Adrenal gland (tissue), 12 donors: ENCODE results near the gene TCF12. TPM values are rescaled to one million over a fixed set of nuclear protein-coding genes. Genes with fewer than 3 reads are reported as not detected.
A peak's percentile ranks its signal among the peaks of the same experiment; 100 is the strongest.

Experiments used
- DNase-seq, 7 donors: peaks; one replicate each; pipeline ENCODE4 v3.0.0-alpha.2; 2019 to 2020
- H3K27ac ChIP-seq, 5 donors: fragments of 200-600 bp; sonication (generic) in 4 of 5; 1 replicate in 3 of 5; 2 replicates in 2 of 5; pipeline versions ENCODE4 v1.5.1 to v1.8.0; 2016 to 2020; ENCODE audit warnings: mild to moderate bottlenecking in 1 of 5
- H3K27me3 ChIP-seq: fragments of 200-600 bp; 2 replicates; pipeline ENCODE4 v1.8.0; 2021
- H3K36me3 ChIP-seq, 2 donors: fragments of 200-600 bp; replicated peaks in 1 of 2; 1 replicate in 1 of 2; 2 replicates in 1 of 2; pipeline versions ENCODE4 v1.5.1 to v1.8.0; 2018 to 2022
- H3K4me1 ChIP-seq, 2 donors: fragments of 200-600 bp; replicated peaks in 1 of 2; 1 replicate in 1 of 2; 2 replicates in 1 of 2; pipeline versions ENCODE4 v1.5.1 to v1.8.0; 2018 to 2021
- H3K4me3 ChIP-seq, 4 donors: fragments of 200-600 bp; sonication (generic) in 3 of 4; one replicate each; pipeline ENCODE4 v1.5.1; 2016 to 2018
- H3K9me3 ChIP-seq, 3 donors: fragments of 200-600 bp; sonication (generic) in 1 of 3; replicated peaks in 1 of 3; 1 replicate in 2 of 3; 2 replicates in 1 of 3; pipeline versions ENCODE4 v1.5.1 to v1.8.0; 2016 to 2021
- CTCF ChIP-seq, 6 experiments: fragments of 450-650 bp in 4 of 6; fragments of 200-600 bp in 2 of 6; sonication (generic) in 1 of 6; IDR thresholded peaks; 1 replicate in 5 of 6; 2 replicates in 1 of 6; pipeline versions ENCODE4 v1.5.1 to v1.8.0; 2016 to 2021; ENCODE audit warnings: antibody characterized with exemption in 6 of 6, mild to moderate bottlenecking in 2 of 6, moderate library complexity in 1 of 6
- POLR2A ChIP-seq, 2 donors: fragments of 450-650 bp; IDR thresholded peaks; one replicate each; pipeline ENCODE4 v1.6.1; 2017; ENCODE audit warnings: antibody characterized with exemption in 2 of 2, mild to moderate bottlenecking in 2 of 2, moderate library complexity in 1 of 2
- WGBS, 4 donors: extraction: QIAGEN DNeasy Blood & Tissue Kit in 2 of 4; methylation state at CpG; one replicate each; pipeline versions ENCODE4 v1.1.5 to v1.1.7; 2013 to 2017; 5-methylcytosine and 5-hydroxymethylcytosine counted together
- intact Hi-C, 2 donors: fragments of 100-400 bp; cut with DNase I; formaldehyde crosslinking; loops; one replicate each; pipeline versions ENCODE4 v1.14.1 to v1.15.0; 2022 to 2023
- polyA plus RNA-seq, 3 donors: library from polyadenylated mRNA; stranded (reverse); fragments of 200-250 nt in 2 of 3; fragments of 350-450 nt in 1 of 3; fragmentation: Illumina TruSeq in 1 of 3; extraction: RNeasy Lipid Tissue Mini Kit (QIAGEN cat#74804) in 1 of 3; gene quantifications; one replicate each; pipeline ENCODE4 v1.2.3, GENCODE V29; 2013 to 2014
- total RNA-seq, 9 donors: library from RNA; depleted of rRNA in 4 of 9; stranded (reverse); fragments of >200 nt in 4 of 9; fragments of 120-200 nt in 1 of 9; fragmentation: NEBNext Ultra II Directional in 1 of 9; extraction: Animal tissue kit (Norgen Biotek cat#: 25700) in 1 of 9; gene quantifications; one replicate each; pipeline versions ENCODE4 v1.1.0 to v1.2.4, GENCODE V29; 2013 to 2023
- donor health status: healthy with polysubstance abuse.
- donor health status: Bipolar disorder and iron deficiency.
- donor health status: DM: yes; HTN: yes; CAD: no.
- donor health status: DM: no; HTN: no; CAD: no.
- donor health status: DM: no; HTN: no; CAD: no.
- donor health status: DM: yes; HTN: yes; CAD: no.

The TCF12 gene
- total and polyA plus RNA-seq, 12 donors, result 7.6 to 121 (median 75.6) TPM

- intact Hi-C loops, result loop anchor here (10.0 kb wide), 1 partner anchor 219 kb away; the partner anchor contains the start of gene TCF12 (in 2 of the 2)
- no peak overlapping the region for H3K4me3 ChIP-seq
- H3K27ac ChIP-seq, result no peak overlapping the region
- DNase-seq, result no peak
- H3K9me3 ChIP-seq, result no peaks in the 10 kb centered on the region
- H3K4me1 ChIP-seq, result peaks cover 3 to 42% of the 10 kb centered on the region in 2 donors
- H3K27me3 ChIP-seq, result no peaks in the 10 kb centered on the region
- no peak for TF ChIP-seq CTCF (IDR thresholded peaks at IDR 0.05)
- TF ChIP-seq POLR2A (IDR thresholded peaks at IDR 0.05), result no peak
- WGBS, 4 donors, result 83 to 88% (median 84%) methylated on average over 4 of the region's 4 CpGs
- H3K36me3 ChIP-seq, result no peaks in the 10 kb centered on the region
Observed at GRCh38 chr15:57134071-57134605, 215.7 kb downstream of the TCF12 start.

- H3K27me3 ChIP-seq, result no peaks in the 10 kb centered on the region
- TF ChIP-seq CTCF (IDR thresholded peaks at IDR 0.05), result no peak
- no peak for TF ChIP-seq POLR2A (IDR thresholded peaks at IDR 0.05)
- H3K4me1 ChIP-seq, result peaks cover 3 to 42% of the 10 kb centered on the region in 2 donors
- H3K9me3 ChIP-seq, result no peaks in the 10 kb centered on the region
- H3K27ac ChIP-seq, result no peak overlapping the region
- no peak overlapping the region for H3K4me3 ChIP-seq
- H3K36me3 ChIP-seq, result no peaks in the 10 kb centered on the region
- no peak for DNase-seq
- intact Hi-C loops, result loop anchor here (10.0 kb wide), 1 partner anchor 220 kb away; the partner anchor contains the start of gene TCF12 (in 2 of the 2)
Observed at GRCh38 chr15:57134851-57135250, 216.4 kb downstream of the TCF12 start.

DNA sequence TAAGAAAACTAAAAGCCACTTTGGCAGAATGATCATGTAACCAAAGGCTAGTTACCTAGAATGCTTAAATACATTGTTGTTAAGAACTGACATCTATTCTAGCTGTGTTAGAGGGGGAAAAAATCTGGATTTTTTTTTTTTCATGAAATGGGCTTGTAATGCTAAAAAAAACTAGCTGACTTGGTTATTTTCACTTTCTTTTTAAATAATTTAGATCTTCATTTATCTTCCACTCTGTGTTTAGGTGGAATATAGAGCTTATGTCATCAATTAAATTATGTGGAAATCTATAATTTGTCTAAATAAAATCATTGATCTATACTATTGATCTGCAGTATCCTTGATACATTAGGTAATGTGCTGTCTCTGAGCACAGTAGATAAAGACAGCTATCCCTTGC, 217.4 kb downstream of the TCF12 start:
- no peak overlapping the region for H3K27ac ChIP-seq
- peak overlapping the region in 1 of 4 donors; percentile 9 for H3K4me3 ChIP-seq
- DNase-seq, result no peak
- TF ChIP-seq POLR2A (IDR thresholded peaks at IDR 0.05), result no peak
- no peak for TF ChIP-seq CTCF (IDR thresholded peaks at IDR 0.05)
- H3K27me3 ChIP-seq, result no peaks in the 10 kb centered on the region
- no peaks in the 10 kb centered on the region for H3K36me3 ChIP-seq
- intact Hi-C loops, result loop anchor here (10.0 kb wide), 1 partner anchor 221 kb away; the partner anchor contains the start of gene TCF12 (in 2 of the 2)
- peaks cover 3 to 42% of the 10 kb centered on the region in 2 donors for H3K4me1 ChIP-seq
- H3K9me3 ChIP-seq, result no peaks in the 10 kb centered on the region

- Histone ChIP-seq H3K4me1 (peaks cover 3 to 42% of the 10 kb centered on the region in 2 donors), H3K36me3 (no peaks in the 10 kb centered on the region), H3K4me3 (no peak overlapping the region), H3K27me3 (no peaks in the 10 kb centered on the region), H3K9me3 (no peaks in the 10 kb centered on the region), H3K27ac (no peak overlapping the region)
- peak in 6 of 7 donors; percentile 32 to 72 (median 39) for DNase-seq
- intact Hi-C loops, result loop anchor here (10.0 kb wide), 1 partner anchor 224 kb away; the partner anchor contains the start of gene TCF12 (in 2 of the 2)
- TF ChIP-seq CTCF (IDR thresholded peaks at IDR 0.05) (peak; percentile 62 to 83 (median 74)), POLR2A (IDR thresholded peaks at IDR 0.05) (no peak)
- WGBS, 4 donors, result 4 to 26% (median 11%) methylated on average over 1 of the region's 1 CpG
Observed at GRCh38 chr15:57138349-57138788, 219.9 kb downstream of the TCF12 start.
